MCF 10A (cell line): Measurements from ENCODE around the gene PLD1. TPM values are rescaled to one million over a fixed set of nuclear protein-coding genes. Genes with fewer than 3 reads are reported as not detected.

Source experiments
- BruUV-seq: library from RNA; stranded (reverse); fragments of 400-500 nt; replicated peaks from 2 replicates; lab custom pipeline; 2021; lab: Mats Ljungman, UMichigan
- CTCF ChIA-PET: fragments of 300-600 bp; sonication (Branson Sonifier 250); formaldehyde crosslinking; extraction: SDS; loops from one replicate; lab custom pipeline; 2021; ENCODE audit warnings: antibody characterized with exemption, inconsistent platforms; lab: Yijun Ruan, JAX
- POLR2A ChIA-PET: fragments of 300-600, 350-650 bp; sonication (Branson Sonifier 250); formaldehyde crosslinking; extraction: SDS; loops from one replicate; lab custom pipeline; 2020; ENCODE audit warnings: antibody characterized with exemption, inconsistent platforms; lab: Yijun Ruan, JAX
- DNase-seq: peaks from one replicate; pipeline ENCODE4 v3.0.0-alpha.2; 2018; ENCODE audit not compliant: unreplicated experiment
- H3K27ac Mint-ChIP-seq: one replicate; pipeline ENCODE4 v1.8.0; 2022; ENCODE audit warnings: mild to moderate bottlenecking, low read depth, mixed read lengths; ENCODE audit not compliant: unreplicated experiment
- H3K27me3 Mint-ChIP-seq: one replicate; pipeline ENCODE4 v1.8.0; 2022; ENCODE audit warnings: mixed read lengths; ENCODE audit not compliant: insufficient read depth, unreplicated experiment
- H3K36me3 Mint-ChIP-seq: one replicate; pipeline ENCODE4 v1.8.0; 2022; ENCODE audit warnings: mild to moderate bottlenecking, moderate library complexity, mixed read lengths; ENCODE audit not compliant: insufficient read depth, unreplicated experiment
- H3K4me1 Mint-ChIP-seq: one replicate; pipeline ENCODE4 v1.8.0; 2022; ENCODE audit warnings: mixed read lengths; ENCODE audit not compliant: insufficient read depth, unreplicated experiment
- H3K4me3 Mint-ChIP-seq: one replicate; pipeline ENCODE4 v1.8.0; 2022; ENCODE audit warnings: mild to moderate bottlenecking, moderate library complexity, mixed read lengths; ENCODE audit not compliant: unreplicated experiment
- H3K9me3 Mint-ChIP-seq: one replicate; pipeline ENCODE4 v1.8.0; 2022; ENCODE audit warnings: mixed read lengths; ENCODE audit not compliant: unreplicated experiment
- CTCF ChIP-seq: fragments of 200-600 bp; IDR thresholded peaks from one replicate; pipeline ENCODE4 v1.8.0; 2022; ENCODE audit warnings: antibody characterized with exemption, mild to moderate bottlenecking; ENCODE audit not compliant: unreplicated experiment
- intact Hi-C: fragments of 100-400 bp; cut with micrococcal nuclease; formaldehyde crosslinking; loops from 2 replicates; pipeline ENCODE4 v1.14.1; 2022
- total RNA-seq: library from RNA; stranded (reverse); gene quantifications from 2 replicates; pipeline ENCODE4 v1.2.3, GENCODE V29; 2022

PLD1 gene
- total RNA-seq, 1 experiment from 2014 or later, result 8.0 TPM

GRCh38 chr3:171803044-171803443 lies 7.2 kb downstream of the PLD1 start:
- intact Hi-C loops, result no loop called here
- Mint-ChIP-seq H3K27ac (peak overlapping the region; percentile 95), H3K27me3 (no peaks in the 10 kb centered on the region), H3K4me1 (peaks cover 46% of the 10 kb centered on the region), H3K9me3 (no peaks in the 10 kb centered on the region), H3K36me3 (peaks cover 12% of the 10 kb centered on the region), H3K4me3 (no peak overlapping the region)
- TF ChIP-seq CTCF, result no peak
- DNase-seq, result no peak
- BruUV-seq, result no TSS peak
- ChIA-PET POLR2A (interaction anchor here (1.0 to 3.9 kb wide), 5 partner anchors 8 to 32 kb away, joined by 4 to 47 read pairs (median 8); partner anchors contain the start of gene PLD1), CTCF (interaction anchor here (0.6 to 2.1 kb wide), 4 partner anchors 8 to 220 kb away, joined by 4 to 17 read pairs (median 6); no protein-coding TSS in a partner anchor)

- H3K4me3 Mint-ChIP-seq, result no peak overlapping the region
- no peak for DNase-seq
- H3K4me1 Mint-ChIP-seq, result peaks cover 46% of the 10 kb centered on the region
- intact Hi-C loops, result no loop called here
- peaks cover 12% of the 10 kb centered on the region for H3K36me3 Mint-ChIP-seq
- H3K27me3 Mint-ChIP-seq, result no peaks in the 10 kb centered on the region
- ChIA-PET CTCF (interaction anchor here (0.6 to 2.1 kb wide), 7 partner anchors 9 to 220 kb away, joined by 3 to 17 read pairs (median 4); no protein-coding TSS in a partner anchor), POLR2A (interaction anchor here (1.0 to 3.9 kb wide), 8 partner anchors 9 to 934 kb away, joined by 3 to 47 read pairs (median 4); partner anchors contain the start of gene PLD1)
- peak overlapping the region; percentile 95 for H3K27ac Mint-ChIP-seq
- H3K9me3 Mint-ChIP-seq, result no peaks in the 10 kb centered on the region
- no peak for TF ChIP-seq CTCF
- TSS peak; percentile 73 for BruUV-seq
These were observed 7.7 kb downstream of the PLD1 start for GRCh38 chr3:171802590-171802956.

- H3K4me3 Mint-ChIP-seq, result peak overlapping the region; percentile 42
These were observed 8.3 kb downstream of the PLD1 start for GRCh38 chr3:171801738-171802589.

More at GRCh38 chr3:171801738-171802589, 8.3 kb downstream of the PLD1 start:
- TF ChIP-seq CTCF, result no peak
- Mint-ChIP-seq H3K27ac (peak overlapping the region; percentile 95), H3K36me3 (peaks cover 8% of the 10 kb centered on the region), H3K27me3 (no peaks in the 10 kb centered on the region), H3K9me3 (no peaks in the 10 kb centered on the region), H3K4me1 (peaks cover 44% of the 10 kb centered on the region)
- intact Hi-C loops, result no loop called here
- DNase-seq, result peak; percentile 85
- ChIA-PET POLR2A (interaction anchor here (0.5 to 3.9 kb wide), 12 partner anchors 7 to 933 kb away, joined by 3 to 47 read pairs (median 4); partner anchors contain the start of gene PLD1), CTCF (interaction anchor here (0.6 to 2.1 kb wide), 10 partner anchors 9 to 837 kb away, joined by 3 to 17 read pairs (median 4); no protein-coding TSS in a partner anchor)
- no TSS peak for BruUV-seq
